Ishikawa (cell line): Measurements from ENCODE around the gene BNIPL.

Source experiments
- CEBPB ChIP-seq: IDR thresholded peaks from 2 replicates; pipeline ENCODE4 v1.6.1; 2012
- CREB1 ChIP-seq: IDR thresholded peaks from 2 replicates; pipeline ENCODE4 v1.6.1; 2012; ENCODE audit warnings: low read depth
- EGR1 ChIP-seq: IDR thresholded peaks from 2 replicates; pipeline ENCODE4 v1.6.1; 2012
- EP300 ChIP-seq: IDR thresholded peaks from 2 replicates; pipeline ENCODE4 v1.6.1; 2012; ENCODE audit warnings: borderline replicate concordance
- FOXM1 ChIP-seq: IDR thresholded peaks from 2 replicates; pipeline ENCODE4 v1.6.1; 2012; ENCODE audit warnings: low read depth, borderline replicate concordance
- NFIC ChIP-seq: IDR thresholded peaks from 2 replicates; pipeline ENCODE4 v1.6.1; 2012
- RAD21 ChIP-seq: IDR thresholded peaks from 2 replicates; pipeline ENCODE4 v1.6.1; 2012; ENCODE audit warnings: low read depth
- REST ChIP-seq: IDR thresholded peaks from 2 replicates; pipeline ENCODE4 v1.6.1; 2012; ENCODE audit warnings: low read depth, mild to moderate bottlenecking
- TAF1 ChIP-seq: IDR thresholded peaks from 2 replicates; pipeline ENCODE4 v1.6.1; 2012; ENCODE audit warnings: low read depth, mild to moderate bottlenecking
- TCF12 ChIP-seq: IDR thresholded peaks from 2 replicates; pipeline ENCODE4 v1.6.1; 2012; ENCODE audit warnings: low read depth
- TEAD4 ChIP-seq: IDR thresholded peaks from 2 replicates; pipeline ENCODE4 v1.6.1; 2012
- YY1 ChIP-seq: IDR thresholded peaks from 2 replicates; pipeline ENCODE4 v1.6.1; 2012; ENCODE audit warnings: low read depth
- ZBTB7A ChIP-seq: IDR thresholded peaks from 2 replicates; pipeline ENCODE4 v1.6.1; 2012; ENCODE audit warnings: low read depth
- TF ChIP-seq, protein P1 (sequence below): IDR thresholded peaks from 2 replicates; pipeline ENCODE4 v1.6.1; 2012
- TF ChIP-seq, protein P2 (sequence below): IDR thresholded peaks from 2 replicates; pipeline ENCODE4 v1.6.1; 2012

Gene BNIPL

GRCh38 chr1:151055581-151055980 lies 19.2 kb downstream of the BNIPL start:
- TF ChIP-seq, protein P1, sequence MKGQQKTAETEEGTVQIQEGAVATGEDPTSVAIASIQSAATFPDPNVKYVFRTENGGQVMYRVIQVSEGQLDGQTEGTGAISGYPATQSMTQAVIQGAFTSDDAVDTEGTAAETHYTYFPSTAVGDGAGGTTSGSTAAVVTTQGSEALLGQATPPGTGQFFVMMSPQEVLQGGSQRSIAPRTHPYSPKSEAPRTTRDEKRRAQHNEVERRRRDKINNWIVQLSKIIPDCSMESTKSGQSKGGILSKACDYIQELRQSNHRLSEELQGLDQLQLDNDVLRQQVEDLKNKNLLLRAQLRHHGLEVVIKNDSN: no peak
- no peak for TF ChIP-seq RAD21
- no peak for TF ChIP-seq YY1
- no peak for TF ChIP-seq EP300
- TF ChIP-seq TEAD4: no peak
- TF ChIP-seq FOXM1: no peak
- TF ChIP-seq, protein P2, sequence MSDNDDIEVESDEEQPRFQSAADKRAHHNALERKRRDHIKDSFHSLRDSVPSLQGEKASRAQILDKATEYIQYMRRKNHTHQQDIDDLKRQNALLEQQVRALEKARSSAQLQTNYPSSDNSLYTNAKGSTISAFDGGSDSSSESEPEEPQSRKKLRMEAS: no peak
- no peak for TF ChIP-seq CEBPB
- no peak for TF ChIP-seq ZBTB7A
- no peak for TF ChIP-seq TAF1

DNA sequence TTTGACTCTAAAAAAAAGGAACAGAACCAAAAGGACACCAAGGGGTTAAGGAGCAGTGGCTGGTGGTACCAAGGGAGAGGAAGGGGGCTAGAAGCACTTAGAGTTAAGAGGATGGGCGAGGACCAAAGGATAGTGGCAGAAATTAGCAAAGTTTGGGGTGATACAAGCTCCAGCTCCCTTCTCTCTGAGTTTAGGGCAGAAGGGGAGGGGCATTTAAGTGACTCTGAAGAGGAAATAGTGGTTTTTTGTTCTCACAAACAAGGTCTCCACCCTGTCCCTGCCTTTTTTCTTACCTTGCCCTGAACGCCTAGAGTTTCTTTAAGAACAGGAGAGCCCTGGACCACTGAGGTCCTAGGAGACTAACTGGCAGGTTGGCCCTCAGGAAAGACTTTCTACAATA lies 19.8 kb downstream of the BNIPL start:
- TF ChIP-seq, protein P1: no peak
- TF ChIP-seq YY1 (no peak), CREB1 (no peak), FOXM1 (no peak), TAF1 (no peak), REST (no peak), RAD21 (no peak), ZBTB7A (no peak), EGR1 (no peak), NFIC (no peak), EP300 (no peak), TCF12 (no peak), TEAD4 (no peak), CEBPB (no peak)
- TF ChIP-seq, protein P2: no peak

GRCh38 chr1:151058692-151059091 lies 22.3 kb downstream of the BNIPL start:
- TF ChIP-seq CEBPB (no peak), RAD21 (no peak), YY1 (peak; percentile 47), TEAD4 (no peak), TAF1 (peak; percentile 55; the same call in 1 of the 2 replicates), REST (no peak), TCF12 (peak; percentile 73), FOXM1 (peak; percentile 30; the same call in 1 of the 2 replicates), EGR1 (no peak), NFIC (peak; percentile 66), EP300 (peak; percentile 15; the same call in 1 of the 2 replicates), ZBTB7A (no peak), CREB1 (no peak)
- TF ChIP-seq, protein P2: peak; percentile 71
- TF ChIP-seq, protein P1: no peak

DNA sequence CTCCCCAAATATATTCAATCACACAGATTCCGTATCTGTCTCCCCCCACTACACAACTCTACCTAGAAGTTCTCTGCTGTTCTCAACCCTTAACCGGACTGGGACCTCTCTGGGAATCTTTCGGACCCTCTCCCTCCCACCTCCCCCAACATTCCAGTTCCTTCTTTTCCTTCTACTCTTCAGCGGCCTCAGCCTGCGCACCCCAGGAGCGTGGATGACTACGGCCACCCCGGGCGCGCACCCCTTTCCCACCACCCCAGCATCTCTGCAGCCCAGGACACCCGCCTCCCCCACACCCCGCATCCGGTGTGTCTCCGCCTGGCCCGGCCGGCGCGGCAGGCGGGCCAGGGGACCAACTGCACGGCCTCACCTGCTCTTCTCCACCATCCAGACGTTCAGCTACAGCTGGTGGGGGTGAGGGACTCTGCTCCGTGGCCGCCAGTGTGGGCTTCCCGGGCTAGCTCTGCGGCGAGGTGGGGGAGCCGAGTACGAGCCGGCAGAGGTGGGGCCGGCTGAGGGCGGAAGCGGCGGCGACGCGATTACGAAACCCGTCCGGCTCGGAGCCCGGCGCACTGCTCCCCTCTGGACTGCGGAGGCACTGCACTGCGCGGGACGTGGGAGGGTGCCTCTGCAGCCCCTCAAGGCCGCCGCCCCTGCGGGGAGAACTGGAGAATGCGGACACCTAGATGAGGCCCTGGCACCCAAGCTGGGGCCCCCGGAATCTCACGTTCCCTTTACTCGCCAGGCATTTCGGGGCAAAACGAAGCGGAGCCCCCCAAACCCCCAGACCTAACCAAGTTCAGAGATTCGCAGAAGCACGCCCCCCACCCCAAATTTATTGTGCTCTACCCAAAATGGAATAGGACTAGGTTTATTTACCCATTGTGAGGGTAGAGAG lies 23.0 kb downstream of the BNIPL start, which contains the start of gene CDC42SE1:
CDC42SE1 (minus strand) TSS at position 514 of the 898 bp plus-strand sequence. CDS start 3,892 bp downstream, outside the sequence.
- TF ChIP-seq RAD21 (peak; percentile 33; the same call in 1 of the 2 replicates), EGR1 (peak; percentile 51; the same call in 1 of the 2 replicates), TAF1 (peak; percentile 77), CEBPB (peak; percentile 97), TEAD4 (no peak; the same call in 1 of the 2 replicates), FOXM1 (no peak), TCF12 (peak; percentile 31; the same call in 1 of the 2 replicates), NFIC (0 out of 2 replicates have a peak, but pooled peaks have one; percentile 10), YY1 (no peak), EP300 (0 out of 2 replicates have a peak, but pooled peaks have one; percentile 16), ZBTB7A (peak; percentile 94)
- TF ChIP-seq, protein P2: peak; percentile 69
- TF ChIP-seq, protein P1: no peak; the same call in 1 of the 2 replicates
